GM19468 (cell line): Measurements from ENCODE around the gene BLOC1S6.

Experiments
- ATAC-seq: cut with Tn5 transposase; IDR thresholded peaks from one replicate; pipeline ENCODE4 v1.9.1; 2021; ENCODE audit warnings: mild to moderate bottlenecking, moderate library complexity, moderate number of reproducible peaks; ENCODE audit not compliant: unreplicated experiment; ENCODE audit errors: extremely low read depth

Gene BLOC1S6

DNA sequence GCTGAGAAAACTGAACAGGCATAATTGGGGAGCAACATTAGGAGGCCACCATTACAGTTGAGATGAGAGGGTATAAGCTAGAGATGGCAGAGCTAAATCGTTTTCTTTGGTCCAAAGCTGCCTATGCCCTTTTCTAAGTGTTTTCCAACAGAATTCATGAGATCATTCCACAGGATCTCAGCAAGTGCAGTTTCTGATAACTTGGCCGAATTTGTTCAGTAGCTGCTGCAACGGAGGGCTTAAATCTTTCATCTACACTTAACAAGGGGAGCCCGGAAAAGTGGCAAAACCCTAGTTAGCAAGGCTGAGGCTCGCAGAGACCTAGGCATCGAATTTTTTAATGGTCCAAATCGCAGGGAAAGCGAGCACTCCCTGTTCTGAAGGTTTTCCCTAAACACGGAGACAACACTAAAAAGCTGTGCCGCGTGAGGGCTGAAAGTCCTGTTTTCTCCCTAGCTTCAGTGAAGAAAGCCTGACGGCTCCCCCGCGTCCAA, 531 bp upstream of the BLOC1S6 start:
- no peak for ATAC-seq

DNA sequence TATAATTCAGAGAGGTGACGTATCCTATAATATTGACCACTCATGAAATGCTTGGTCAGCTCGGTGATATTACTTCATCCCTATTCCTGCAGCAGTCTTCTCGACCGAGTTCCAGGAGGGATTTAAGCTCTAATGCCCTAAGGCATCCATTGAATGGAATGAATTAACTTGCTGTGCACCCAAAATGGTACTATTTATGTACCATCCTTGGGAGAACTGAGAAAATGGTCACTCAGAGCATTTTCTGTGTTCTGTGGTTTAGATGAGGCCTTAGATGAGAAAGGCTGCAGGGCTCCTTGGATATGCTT, 638 bp downstream of the BLOC1S6 start:
- ATAC-seq, result no peak

DNA sequence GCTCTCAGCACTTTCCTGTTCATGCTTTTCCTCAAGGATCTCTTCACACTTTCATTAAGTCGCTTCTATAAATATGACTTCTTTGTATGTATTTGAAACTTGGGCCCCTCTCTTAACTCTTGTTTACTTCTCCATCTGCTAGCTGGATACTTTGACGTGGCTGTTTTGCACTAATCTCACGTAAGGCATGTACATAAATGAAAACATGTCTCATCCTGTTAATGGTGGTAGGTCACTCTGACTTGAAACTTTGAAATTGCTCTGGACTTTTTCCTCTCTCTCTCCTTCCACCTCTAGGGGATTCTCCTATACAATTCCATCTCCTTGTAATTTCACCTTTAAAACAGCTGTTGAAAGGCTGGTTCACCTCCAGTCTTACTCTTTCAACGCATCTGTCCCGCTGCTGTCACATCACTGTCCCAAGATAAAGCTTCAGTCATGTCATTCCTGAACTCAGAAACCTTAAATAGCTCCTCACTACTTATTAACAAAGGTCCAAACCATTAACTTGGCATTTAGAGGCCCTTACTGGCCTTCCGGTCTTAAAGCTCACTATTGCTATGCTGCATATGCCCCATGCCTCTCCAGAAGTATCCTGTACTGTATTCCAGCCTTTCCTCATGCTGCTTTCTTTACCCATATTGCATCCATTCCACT, 1.2 kb downstream of the BLOC1S6 start:
- no peak for ATAC-seq

DNA sequence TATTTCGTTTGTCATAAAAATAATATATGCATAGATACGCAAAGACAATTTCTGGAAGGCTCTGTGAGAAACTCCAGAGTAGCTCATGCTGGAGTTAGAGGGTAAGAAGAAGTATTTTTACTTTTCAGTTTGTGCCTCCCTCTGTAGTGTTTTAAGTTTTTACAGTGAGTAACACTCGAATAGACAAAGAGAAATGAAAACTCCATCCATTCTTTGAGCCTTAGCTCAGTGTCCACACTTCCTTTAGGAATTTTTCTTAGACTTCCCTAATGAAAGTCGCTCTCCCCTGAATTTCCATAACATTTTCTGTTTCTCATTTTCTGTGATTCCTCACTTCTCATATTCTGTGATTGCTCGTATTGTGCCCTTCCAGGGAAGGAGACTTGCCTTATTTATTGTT, 2.1 kb downstream of the BLOC1S6 start:
- no peak for ATAC-seq

DNA sequence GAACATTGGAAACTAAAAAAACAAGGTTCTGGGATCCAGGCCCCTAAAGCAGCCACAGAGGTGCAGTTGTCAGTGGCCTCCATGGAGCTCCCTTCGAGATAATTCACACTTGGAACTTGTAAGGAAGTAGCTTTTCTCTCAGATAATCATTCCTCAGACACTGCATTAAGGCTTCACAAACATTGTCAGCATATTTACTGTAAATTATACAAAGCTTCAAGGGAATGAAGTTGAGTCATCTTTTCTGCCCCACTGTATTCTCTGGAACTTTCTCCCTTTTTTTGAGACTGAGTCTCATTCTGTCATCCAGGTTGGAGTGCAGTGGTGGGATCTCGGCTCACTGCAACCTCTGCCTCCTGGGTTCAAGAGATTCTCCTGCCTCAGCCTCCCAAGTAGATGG, 7.1 kb downstream of the BLOC1S6 start:
- ATAC-seq, result no peak

DNA sequence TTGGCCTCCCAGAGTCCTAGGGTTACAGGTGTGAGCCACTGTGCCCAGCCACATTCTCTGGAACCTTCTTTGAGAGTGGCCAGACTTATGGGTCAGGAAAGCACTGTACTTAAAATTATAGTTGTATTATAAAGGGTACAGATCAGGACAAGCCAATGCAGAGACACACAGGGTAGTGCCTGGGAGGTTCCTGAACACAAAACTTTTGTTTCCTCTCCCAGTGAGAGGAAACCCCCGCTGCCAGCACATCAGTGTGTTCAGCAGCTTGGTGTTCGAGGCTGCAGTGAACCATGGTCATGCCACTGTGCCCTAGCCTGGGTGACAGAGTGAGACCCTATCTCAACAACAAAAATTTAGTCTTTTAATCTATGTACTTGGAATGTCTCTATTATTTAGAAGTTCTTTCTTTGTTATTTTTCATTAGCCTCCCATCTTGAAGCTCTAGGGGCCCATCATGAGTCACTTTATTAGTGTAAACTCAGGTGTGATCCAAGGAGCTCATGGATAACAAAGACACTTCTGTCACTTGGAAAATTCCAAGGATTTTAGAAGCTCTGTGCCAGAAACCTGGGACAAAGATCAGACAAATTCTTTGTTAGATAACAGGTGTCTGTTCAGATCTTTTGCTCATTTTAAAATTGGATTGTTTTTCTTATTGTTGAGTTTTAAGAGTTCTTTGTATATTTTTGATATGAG, 7.8 kb downstream of the BLOC1S6 start:
- no peak for ATAC-seq

DNA sequence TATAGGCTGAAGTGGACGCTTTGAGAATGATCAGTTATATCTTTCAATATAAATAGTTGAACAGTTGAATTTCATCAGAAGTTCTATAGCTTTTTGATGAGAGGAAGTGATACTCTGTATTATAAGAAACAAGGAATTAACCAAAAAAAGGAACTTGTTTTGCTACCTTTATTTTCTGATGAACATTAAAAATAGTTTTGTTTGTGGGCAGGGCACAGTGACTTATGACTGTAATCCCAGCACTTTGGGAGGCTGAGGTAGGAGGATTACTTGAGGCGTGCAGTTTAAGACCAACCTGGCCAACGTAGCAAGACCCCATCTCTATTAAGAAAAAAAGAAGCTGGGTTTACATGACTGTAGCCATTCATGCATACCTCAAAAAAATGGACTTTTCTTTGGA, 16.7 kb downstream of the BLOC1S6 start:
- ATAC-seq, result no peak

DNA sequence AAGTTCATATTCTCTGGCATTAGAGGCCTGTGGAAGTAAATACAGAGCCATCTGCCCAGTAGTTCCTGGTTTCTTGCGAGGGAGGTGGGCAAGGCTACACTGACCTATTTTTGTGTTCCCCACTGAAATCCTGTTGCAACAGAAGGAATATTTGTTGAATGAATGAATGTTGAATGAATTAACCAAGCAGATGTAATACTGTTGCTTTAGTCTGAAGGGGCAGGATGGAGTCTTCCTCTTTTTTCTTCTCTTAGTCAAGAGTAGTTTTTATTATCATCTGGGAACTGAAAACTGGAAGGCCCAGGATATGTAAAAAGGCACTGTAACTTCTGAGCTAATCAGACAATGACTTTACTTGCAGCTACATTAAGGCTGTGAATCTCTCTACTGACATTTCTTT, 17.1 kb downstream of the BLOC1S6 start:
- ATAC-seq, result no peak

DNA sequence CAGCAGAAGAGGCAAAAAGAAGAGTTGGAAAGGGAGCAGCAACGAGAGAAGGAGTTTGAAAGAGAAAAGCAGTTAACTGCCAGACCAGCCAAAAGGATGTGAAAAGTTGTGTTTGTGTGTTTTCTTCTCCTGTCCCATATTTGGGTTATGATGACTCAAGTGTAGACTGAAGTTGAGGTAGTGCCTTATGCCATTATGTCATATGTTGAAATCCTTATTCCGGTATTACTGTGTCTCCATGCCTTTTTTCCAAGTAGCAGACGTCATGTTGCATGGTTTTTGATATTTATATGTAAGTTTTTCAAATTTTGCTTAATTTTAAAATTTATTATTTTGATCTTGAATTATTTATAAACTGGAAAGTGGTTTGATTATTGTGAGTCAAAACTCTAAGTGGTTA, 19.2 kb downstream of the BLOC1S6 start:
- ATAC-seq, result no peak

DNA sequence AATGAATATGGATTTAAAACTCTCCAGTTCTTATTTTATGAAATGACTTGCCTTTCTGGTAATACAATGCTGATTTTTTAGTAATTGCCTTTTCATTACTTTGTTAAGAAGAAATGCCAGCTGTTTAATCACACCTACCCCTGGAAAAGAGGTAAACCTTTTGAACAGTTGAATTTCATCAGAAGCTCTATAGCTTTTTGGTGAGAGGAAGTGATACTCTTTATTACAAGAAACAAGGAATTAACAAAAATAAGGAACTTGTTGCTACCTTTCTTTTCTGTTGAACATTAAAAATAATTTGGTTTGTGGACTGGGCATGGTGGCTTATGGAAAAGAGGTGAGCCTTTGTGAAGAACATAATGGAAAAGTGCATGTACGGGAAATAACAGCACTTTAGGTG, 19.7 kb downstream of the BLOC1S6 start:
- no peak for ATAC-seq

DNA sequence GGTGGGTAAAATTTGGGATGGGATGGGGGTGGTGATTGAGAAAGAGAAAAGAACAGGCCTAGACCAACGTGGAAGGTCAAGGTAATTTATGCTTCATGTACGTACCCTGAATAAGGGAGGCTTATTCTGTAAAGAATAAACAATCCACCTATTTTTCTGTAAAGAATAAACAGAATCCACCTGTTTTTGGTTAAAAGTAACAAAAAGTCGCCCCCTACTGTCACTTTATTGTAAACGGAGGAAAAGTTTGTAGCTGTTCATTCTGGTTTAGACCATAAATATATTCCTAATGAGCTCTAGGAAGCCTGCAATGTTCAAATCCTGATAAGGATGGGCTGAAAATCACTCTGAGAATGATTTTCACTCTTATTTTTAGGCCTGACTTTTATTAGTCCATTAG, 24.1 kb downstream of the BLOC1S6 start:
- ATAC-seq, result no peak

DNA sequence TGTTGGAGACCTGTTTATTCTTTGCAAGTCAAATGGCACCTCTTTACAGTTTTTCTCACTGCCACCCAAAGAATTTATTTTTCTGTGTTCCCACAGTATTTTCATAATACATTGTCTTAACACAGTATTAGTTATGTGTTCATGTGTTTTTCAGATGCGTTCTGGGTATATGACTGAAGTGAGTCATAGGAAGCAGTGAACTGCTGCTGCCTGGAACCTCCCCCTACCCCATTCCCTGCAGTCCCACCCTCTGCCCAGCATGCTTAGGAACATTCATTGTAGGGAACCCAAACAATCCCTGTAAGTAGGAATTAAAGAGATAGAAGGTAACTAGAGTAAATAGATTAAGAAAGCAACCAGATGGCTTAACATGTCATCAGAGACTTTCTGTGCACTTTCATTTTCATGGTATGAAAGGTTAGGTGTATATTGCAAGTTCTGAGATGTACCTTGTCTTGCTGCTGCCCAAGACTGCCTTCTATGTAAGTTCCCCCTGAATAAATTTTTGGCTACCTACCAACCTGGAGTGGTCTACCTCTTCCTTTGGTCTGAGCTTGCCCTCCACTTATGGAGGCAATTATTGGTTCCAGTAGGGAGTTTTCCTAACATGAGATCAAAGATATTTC, 25.7 kb downstream of the BLOC1S6 start:
- ATAC-seq, result no peak

DNA sequence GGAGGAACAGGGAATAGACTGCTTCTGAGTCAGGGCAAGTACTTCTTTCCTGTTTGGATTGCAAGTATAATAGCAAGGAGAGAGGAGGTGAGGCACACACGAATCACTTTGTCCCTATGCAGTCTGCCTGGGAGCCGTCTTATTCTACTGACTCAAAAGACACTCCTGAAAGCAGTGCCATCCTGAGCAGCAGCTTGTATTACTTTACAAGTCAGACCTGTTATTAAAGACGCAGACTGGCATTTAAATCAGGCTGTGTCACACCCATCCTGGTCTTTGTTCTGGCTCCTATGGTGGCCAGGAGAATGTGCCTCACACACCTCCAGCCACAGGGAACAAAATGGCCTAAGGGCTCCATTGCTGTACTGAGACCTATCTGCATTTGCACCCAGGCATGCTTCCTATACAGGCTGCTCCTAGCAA, 29.7 kb downstream of the BLOC1S6 start:
- ATAC-seq, result no peak

DNA sequence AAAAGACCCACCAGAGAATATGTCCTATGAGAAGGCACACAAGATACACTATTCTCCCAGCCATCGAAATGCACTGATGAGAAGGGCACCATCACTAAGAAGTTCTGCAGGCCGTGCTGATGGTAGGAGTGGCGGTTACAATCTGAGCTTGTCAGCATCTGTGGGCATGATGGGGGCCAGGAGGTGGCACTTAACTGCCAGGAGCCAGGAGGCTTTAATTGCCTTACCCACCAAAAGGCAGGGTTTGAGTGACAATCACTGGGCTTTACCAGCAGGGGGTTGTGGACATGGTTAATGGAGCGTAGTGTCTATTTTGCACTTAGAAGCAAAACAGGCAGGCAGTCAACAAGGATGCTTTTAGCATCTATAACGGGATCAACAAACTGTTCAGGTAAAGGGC, 31.6 kb downstream of the BLOC1S6 start:
- ATAC-seq, result no peak

DNA sequence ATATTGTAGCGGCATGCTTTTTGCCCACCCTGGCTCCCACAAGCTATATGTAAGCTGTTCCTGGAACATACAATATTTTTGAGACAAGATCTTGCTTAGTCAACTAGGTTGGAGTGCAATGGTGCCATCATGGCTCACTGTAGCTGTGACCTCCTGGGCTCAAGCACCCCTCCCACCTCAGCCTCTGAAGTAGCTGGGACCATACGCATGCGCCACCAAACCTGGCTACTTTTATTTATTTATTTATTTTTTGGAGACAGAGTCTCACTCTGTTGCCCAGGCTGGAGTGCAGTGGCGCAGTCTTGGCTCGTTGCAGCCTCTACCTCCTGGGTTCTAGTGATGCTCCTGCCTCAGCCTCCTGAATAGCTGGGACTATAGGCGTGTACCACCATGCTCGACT, 41.0 kb downstream of the BLOC1S6 start:
- no peak for ATAC-seq

DNA sequence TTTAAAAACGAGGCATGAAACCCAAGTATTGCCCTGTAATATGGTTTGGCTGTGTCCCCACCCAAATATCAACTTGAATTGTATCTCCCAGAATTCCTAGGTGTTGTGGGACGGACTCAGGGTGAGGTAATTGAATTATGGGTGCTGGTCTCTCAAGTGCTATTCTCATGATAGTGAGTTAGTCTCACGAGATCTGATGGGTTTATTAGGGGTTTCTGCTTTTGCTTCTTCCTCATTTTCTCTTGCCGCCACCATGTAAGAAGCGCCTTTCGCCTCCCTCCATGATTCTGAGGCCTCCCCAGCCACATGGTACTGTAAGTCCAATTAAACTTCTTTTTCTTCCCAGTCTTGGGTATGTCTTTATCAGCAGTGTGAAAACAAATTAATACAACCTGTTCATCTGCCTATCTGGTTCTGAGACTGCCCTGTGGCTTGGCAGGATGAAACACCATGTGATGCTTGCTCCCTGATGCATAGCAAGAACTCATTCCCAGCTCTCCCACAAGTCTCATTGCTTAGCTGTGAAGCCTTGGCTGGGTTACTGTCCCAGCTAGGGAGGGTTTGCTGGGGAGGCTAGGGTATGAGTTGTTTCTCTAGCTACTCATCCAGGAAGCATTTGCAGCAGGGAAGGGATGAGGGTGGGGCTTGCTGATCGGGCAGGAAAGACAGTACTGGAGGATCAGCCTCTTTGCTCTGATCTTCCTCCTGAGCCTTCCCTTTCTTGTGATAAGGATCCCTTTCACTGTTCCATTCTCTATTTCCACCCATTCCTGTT, 43.9 kb downstream of the BLOC1S6 start:
- no peak for ATAC-seq

DNA sequence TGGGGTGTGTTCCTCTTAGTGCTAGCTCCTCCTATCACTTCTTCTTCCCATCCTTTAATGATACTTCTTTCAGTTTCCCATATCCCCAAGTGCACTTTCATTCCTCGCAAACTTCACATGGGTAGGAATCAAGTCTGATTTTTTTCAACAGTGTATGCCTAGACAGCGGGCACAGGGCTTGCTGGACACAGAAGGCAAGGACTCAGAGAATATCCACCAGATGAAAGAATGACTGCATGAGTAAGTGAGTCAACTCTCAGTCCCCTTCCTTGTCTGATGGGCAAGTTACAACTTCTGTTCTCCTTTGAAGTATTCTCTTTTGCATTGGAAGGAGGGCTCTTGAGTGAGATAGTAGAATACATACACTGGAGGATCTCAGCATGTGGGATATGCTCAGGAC, 44.6 kb downstream of the BLOC1S6 start:
- no peak for ATAC-seq

DNA sequence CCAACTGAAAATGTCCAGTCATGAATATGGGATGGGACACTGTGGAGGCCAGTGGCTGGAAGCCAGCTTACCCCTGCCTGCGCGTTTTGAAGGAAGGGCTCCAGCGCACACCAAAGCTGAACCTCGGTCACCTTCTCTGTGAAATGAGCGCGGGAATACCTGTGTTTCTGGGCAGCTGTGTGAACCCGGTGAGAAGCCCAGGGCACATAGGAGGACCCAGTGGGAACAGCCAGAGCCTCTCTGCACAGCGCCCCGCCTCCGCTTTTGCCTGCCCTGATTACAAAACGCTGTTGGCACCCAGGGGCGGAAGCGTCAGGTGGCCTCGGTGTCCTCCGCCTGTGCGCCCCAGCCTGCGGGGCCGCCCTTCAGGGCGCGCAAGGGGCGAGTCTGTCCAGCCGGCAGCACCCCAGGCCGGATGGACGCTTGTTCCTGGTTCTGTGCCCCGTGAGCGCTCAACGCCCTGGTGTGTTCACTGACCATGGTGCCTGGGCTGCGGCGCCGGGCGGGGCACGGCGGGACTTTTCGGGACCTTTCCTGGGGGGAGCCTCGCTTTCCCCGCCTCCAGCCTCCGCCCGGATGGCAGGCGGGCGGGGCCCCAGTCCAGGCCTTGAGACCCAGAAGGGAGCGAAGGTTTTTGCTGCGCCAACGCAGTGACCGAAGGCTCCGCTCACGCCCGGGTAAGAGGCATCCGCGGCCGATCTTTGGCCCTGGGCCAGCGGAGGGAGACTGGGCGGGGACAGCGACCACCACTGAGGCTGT, 47.4 kb downstream of the BLOC1S6 start, which contains the start of gene SQOR:
Gene SQOR (plus strand): TSS at position 598 of the 759 bp plus-strand sequence. CDS start 23,895 bp downstream, outside the sequence.
- ATAC-seq, result peak; percentile 68

DNA sequence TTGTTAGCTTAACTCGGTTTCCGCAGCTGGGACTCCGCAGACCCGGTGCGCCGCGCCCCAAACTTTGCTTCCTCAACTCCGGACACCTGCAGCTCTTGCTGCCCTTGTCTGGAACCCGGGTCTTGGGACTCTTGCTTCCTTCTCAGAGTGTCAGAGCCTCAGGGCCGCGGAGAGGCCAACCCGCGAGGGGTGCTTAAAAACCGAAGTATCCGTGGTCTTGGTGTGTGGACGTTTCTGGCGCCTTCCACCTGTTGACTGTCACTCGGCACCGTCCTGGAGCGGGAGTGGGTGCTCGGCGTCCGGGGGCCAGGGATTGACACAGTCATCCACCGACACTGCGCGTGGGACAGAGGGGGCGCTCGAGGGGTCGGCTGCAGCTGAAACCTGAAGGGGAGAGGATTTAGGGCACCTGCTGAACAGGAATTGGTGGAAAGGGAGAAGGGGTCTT, 48.0 kb downstream of the BLOC1S6 start:
- ATAC-seq, result peak; percentile 18

DNA sequence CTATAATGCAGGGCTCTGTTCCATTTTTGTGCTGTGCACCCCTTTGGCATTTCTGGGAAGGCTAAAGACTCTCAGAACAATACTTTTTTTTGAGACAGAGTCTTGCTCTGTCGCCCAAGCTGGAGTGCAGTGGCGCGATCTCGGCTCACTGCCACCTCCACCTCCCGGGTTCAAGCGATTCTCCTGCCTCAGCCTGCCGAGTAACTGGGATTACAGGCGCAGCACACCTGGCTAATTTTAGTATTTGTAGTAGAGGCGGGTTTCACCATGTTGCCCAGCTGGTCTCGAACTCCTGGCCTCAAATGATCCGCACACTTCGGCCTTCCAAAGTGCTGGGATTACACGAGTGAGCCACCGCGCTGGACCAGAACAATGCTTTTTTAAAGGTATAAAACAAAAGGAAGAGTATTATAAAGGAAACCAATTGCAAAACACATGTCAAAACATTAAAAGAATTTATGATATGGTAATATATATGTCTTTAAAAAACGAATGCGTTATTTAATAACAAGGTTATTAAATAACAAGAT, 48.6 kb downstream of the BLOC1S6 start:
- ATAC-seq, result no peak
